Mesenteric fat pad (tissue), 1 donor: ENCODE data around the gene EIF4A2. TPM values are rescaled to one million over a fixed set of nuclear protein-coding genes. Genes with fewer than 3 reads are reported as not detected.
"Not testable (repeated sequence)": the region's sequence is repeated elsewhere in the genome, so short reads cannot be mapped to it uniquely, and the experiment has no call there.

Experiments
- DNase-seq: peaks from one replicate; pipeline ENCODE4 v3.0.0-alpha.2; 2020; ENCODE audit warnings: low spot score
- total RNA-seq: library from RNA; stranded (reverse); fragmentation: NEBNext Ultra II Directional; extraction: Animal tissue kit (Norgen Biotek cat#: 25700); gene quantifications from one replicate; pipeline ENCODE4 v1.2.1, GENCODE V29; 2021
- donor health status: DM: yes; HTN: yes; CAD: no.

The EIF4A2 gene
- total RNA-seq, 1 donor from 2014 or later: 237 TPM

- DNase-seq: no peak
Measured at GRCh38 chr3:186784820-186785494, 1.6 kb downstream of the EIF4A2 start.

DNA sequence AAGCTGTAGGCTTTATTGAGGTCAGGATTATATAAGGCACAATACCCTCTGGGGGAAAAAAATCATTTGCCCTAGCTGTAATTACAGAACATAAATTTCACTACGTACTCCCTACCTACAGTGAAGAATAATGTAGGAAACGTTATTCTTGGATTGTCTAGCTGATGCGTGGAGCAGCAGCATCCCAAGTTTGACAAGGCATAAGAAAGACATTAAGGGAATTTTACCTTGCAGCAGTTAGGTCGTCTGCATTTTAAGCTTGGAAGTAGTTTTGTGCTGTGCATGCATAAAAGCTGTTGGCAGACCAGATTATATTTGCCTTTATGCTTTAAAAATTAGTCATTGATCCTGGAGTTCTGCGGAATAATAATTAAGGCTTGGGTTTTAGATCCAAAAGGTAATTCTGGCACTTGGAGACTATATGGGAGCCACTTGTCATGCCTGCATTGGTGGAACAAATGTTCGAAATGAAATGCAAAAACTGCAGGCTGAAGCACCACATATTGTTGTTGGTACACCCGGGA, 2.2 kb downstream of the EIF4A2 start:
- no peak for DNase-seq

DNA sequence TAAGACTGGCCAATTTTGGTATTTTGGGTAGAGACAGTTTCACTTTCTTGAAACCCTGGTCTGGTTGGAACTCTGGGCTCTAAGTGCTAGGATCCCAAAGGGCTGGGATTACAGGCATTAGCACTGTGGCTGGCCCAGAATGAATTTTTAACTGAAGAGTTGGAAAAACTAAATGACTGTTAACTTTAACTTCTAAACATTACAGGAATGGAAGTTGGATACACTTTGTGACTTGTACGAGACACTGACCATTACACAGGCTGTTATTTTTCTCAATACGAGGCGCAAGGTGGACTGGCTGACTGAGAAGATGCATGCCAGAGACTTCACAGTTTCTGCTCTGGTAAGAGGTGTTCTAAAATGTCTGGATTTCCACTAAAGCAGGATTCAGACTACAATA, 3.5 kb downstream of the EIF4A2 start:
- no peak for DNase-seq

GRCh38 chr3:186787642-186788481, 4.5 kb downstream of the EIF4A2 start:
- DNase-seq: no peak

DNA sequence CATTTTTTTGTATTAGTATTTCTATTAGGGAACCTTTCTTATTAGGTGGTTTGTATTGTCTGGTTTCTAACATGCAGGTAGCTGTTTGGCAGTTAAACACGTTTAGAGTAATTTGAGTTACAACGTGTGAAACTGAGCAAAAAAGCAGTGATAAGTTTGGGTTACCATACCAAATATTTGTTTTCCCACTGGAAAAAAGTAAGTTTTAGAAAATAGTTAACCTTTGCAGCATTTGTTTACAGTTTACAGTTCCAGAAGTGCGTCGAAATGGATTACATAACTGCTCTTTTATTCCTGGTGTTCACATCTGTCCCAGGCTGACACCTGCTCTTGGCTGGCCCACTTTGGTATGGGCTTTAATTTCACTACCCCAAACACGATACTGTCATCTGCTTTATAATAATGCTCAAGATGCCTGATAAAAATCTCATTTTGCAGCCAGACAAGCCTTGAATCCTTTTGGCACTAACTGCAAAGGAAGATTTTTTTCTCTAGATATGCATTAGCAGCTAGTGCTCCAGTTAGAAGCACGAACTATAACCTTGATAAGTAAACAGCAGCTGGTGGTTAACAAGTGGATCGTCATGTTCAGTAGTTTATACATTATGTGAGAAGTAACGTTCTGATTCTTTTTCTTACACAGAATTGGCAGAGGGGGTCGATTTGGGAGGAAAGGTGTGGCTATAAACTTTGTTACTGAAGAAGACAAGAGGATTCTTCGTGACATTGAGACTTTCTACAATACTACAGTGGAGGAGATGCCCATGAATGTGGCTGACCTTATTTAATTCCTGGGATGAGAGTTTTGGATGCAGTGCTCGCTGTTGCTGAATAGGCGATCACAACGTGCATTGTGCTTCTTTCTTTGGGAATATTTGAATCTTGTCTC, 5.3 kb downstream of the EIF4A2 start:
- no peak for DNase-seq

DNA sequence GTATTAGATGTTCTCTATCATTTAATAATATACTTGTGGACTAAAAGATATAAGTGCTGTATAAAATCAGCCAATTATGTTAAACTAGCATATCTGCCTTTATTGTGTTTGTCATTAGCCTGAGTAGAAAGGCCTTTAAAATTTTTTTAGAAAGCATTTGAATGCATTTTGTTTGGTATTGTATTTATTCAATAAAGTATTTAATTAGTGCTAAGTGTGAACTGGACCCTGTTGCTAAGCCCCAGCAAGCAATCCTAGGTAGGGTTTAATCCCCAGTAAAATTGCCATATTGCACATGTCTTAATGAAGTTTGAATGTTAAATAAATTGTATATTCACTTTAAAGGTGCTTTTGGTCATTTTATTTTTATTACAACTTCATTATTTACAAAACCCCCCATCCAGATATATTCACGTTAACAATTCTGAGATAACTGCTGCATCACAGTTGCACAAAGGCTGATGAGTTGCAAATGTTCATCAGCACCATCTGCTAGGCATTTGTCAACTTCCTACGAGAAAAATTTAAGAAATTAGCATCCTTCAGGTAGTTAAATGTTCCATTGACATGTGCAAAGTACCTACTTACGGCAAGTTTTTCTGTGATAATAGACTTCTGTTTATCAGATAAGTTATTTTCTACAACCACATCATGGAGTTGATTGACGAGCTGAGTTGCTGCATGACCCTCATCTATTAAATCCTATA, 6.3 kb downstream of the EIF4A2 start:
- no peak for DNase-seq

DNA sequence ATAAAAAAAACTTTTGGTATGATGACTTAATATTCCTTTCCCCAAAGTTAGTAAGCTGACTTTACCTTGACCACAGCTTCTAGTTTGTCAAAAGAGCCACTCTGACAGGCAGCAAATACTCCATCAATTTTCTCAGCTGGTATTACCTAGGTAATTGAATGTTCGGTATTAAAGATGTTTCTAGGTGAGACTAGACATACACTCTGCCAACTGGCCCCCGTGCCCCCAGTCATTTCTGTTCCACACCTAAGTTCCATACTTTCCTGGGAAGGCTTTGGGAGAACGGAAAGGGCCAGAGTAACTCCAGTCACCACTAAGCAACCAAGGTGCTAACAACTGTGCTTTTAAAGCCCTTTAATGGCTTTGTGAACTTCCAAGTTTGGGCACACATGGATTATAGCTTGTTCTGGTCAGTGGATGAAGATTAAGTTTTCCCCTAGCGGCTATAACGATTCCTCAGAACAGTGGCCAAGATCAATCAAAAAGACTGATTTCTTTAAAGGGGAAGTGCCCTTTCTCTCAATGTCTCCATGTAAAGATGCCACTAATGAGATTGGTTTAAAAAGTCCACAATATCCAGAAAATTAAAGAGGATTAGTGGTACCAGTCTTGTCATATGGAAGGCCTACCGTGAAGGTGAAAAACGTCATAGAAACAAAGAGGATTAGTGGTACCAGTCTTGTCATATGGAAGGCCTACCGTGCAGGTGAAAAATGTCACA, 7.0 kb downstream of the EIF4A2 start:
- DNase-seq: no peak

DNA sequence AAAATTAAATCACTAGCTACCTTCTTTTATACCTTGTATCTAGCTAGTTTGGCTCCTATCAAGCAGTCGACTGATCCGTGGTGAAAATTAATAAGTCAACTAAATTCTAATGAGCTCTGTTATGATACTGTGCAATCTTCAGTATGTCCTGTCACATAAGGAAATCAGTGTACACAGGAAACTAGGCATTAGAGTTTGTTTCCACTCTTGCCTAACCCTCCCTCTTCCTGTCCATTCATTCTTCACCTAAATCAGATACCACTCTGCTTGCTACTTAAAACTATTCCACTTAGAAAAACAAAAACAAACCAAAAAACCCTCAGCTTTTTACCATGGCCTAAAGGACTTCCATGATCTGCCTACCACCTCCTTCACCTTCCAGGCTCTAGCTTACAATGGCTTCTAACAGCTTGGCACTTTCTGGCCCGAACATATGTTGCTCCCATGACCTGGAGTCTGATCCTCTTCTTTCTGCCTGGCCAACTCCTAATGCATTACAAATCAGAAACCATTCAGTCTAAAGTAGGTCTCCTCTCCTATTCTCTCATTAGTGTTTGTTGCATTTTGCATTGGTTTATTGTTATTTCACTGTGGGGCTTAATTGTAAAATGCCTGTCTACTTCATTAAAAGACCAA, 15.0 kb downstream of the EIF4A2 start:
- no peak for DNase-seq

DNA sequence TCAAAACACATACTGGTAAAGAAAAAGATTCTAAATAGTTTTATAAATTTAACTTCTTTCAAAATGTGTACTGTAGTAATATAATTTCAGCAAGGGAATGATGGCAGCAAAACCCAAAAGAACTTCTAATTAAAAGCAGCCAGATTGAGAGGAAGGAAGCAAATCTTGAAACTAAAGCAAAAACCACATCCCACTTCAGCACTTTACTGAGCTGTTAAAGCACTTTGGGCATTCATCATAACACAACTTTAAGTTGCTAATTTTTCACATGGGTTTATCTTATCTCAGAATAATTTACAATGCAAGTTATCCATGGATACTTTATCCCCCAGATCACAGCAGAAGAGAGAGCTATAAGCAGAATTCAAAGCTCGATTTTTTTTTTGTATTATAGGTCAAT, 16.9 kb downstream of the EIF4A2 start:
- no peak for DNase-seq

GRCh38 chr3:186802701-186803100, 19.3 kb downstream of the EIF4A2 start:
- no peak for DNase-seq

DNA sequence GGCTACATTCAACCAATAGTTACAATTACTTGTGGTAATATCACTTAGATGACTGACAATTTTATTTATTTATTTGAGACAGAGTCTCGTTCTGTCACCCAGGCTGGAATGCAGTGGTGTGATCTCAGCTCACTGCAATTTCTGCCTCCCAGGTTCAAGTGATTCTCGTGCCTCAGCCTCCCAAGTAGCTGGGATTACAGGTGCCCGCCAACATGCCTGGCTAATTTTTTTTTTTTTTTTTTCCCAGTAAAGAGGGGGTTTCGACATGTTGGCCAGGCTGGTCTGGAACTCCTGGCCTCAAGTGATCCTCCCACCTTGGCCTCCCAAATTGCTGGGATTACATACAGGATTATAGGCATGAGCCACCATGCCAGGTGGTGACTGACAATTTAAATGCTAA, 20.1 kb downstream of the EIF4A2 start:
- DNase-seq: not testable (repeated sequence)

- peak; percentile 95 for DNase-seq
Measured at GRCh38 chr3:186806089-186807055, 23.0 kb downstream of the EIF4A2 start, which contains the start of gene RFC4. RFC4 (minus strand) TSS chr3:186806482; CDS start chr3:186804713, 1,769 bp downstream.

GRCh38 chr3:186807231-186807630, 23.9 kb downstream of the EIF4A2 start:
- no peak for DNase-seq

DNA sequence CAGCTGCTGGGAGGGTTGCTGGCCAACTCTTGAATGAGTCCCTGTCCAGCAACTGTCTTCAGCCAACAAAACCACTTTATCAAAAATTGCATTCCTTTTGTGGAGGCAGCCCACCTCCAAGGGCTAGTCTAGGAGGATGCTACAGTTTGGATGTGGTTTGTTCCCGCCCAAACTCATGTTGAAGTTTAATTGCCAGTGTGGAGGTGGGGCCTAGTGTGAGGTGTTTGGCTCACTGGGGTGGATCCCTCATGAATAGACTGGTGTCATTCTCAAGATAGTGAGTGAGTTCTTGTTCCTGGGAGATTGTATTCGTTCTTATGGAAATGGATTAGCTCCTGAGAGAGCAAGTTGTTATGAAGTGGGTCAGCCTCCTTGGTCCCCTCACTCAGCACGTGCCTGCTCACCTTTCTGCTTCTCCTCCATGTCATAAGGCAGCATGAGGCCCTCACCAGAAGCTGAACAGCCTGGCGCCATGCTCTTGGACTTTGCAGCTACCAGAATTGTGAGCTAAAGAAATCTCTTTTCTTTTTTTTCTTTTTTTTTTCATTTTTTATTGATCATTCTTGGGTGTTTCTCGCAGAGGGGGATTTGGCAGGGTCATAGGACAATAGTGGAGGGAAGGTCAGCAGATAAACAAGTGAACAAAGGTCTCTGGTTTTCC, 27.1 kb downstream of the EIF4A2 start:
- no peak for DNase-seq

DNA sequence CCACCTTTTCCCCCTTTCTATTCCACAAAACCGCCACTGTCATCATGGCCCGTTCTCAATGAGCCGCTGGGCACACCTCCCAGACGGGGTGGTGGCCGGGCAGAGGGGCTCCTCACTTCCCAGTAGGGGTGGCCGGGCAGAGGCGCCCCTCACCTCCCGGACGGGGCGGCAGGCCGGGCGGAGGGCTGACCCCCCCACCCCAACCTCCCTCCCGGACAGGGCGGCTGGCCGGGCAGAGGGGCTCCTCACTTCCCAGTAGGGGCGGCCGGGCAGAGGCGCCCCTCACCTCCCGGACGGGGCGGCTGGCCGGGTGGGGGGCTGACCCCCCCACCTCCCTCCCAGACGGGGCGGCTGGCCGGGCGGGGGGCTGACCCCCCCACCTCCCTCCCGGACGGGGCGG, 27.9 kb downstream of the EIF4A2 start:
- DNase-seq: not testable (repeated sequence)

GRCh38 chr3:186814100-186814499, 30.7 kb downstream of the EIF4A2 start:
- DNase-seq: no peak

- no peak for DNase-seq
Measured at GRCh38 chr3:186815435-186815834, 32.1 kb downstream of the EIF4A2 start.

DNA sequence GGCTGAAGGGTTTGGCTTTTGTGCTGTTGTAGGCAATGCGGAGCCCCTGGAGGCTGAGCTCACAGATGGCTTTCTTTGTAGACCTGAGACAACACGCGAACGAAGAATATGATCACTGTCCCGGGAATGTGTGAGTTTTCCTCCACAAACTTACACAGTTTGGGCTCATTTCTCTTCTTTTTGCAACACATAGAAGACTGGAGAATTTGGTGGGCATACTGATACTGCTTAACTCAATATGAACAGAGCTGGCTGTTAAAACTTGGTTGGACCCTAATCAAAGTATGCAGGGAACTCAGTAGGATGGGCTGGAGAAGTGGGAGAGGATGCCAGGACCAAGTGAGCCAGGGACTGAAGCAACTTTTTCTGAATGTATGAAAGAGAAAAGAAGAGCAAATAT, 35.1 kb downstream of the EIF4A2 start:
- DNase-seq: no peak
